Prostate gland (tissue), 2 donors: ENCODE data around the gene HSBP1L1. TPM values are rescaled to one million over a fixed set of nuclear protein-coding genes. Genes with fewer than 3 reads are reported as not detected.
A peak's percentile ranks its signal among the peaks of the same experiment; 100 is the strongest.

Experiments used
- DNase-seq: peaks from one replicate; pipeline ENCODE4 v3.0.0-alpha.2; 2019; ENCODE audit warnings: low spot score
- H3K27ac ChIP-seq, 2 donors: fragments of 200-600 bp; sonication (generic); 2 replicates each; pipeline ENCODE4 v1.5.1; 2017 to 2019
- H3K27me3 ChIP-seq: fragments of 200-600 bp; sonication (generic); replicated peaks from 2 replicates; pipeline ENCODE4 v1.5.1; 2019; ENCODE audit not compliant: insufficient read depth
- H3K36me3 ChIP-seq, 2 donors: fragments of 200-600 bp; sonication (generic); 1 replicate in 1 of 2; 2 replicates in 1 of 2; pipeline versions ENCODE4 v1.5.1 to v1.8.1; 2017 to 2019
- H3K4me1 ChIP-seq: fragments of 200-600 bp; sonication (generic); replicated peaks from 2 replicates; pipeline ENCODE4 v1.5.1; 2019
- H3K4me3 ChIP-seq, 2 donors: fragments of 200-600 bp; sonication (generic); 2 replicates each; pipeline ENCODE4 v1.5.1; 2017 to 2019
- H3K9me3 ChIP-seq: fragments of 200-600 bp; sonication (generic); 2 replicates; pipeline ENCODE4 v1.5.1; 2017
- POLR2A ChIP-seq: fragments of 450-650 bp; IDR thresholded peaks from one replicate; pipeline ENCODE4 v1.6.1; 2016; ENCODE audit warnings: antibody characterized with exemption, mild to moderate bottlenecking
- POLR2AphosphoS5 ChIP-seq: sonication (generic); formaldehyde crosslinking; IDR thresholded peaks from one replicate; pipeline ENCODE4 v1.6.1; 2017; ENCODE audit warnings: antibody characterized with exemption
- WGBS: methylation state at CpG from one replicate; pipeline ENCODE4 v1.1.5; 2018; 5-methylcytosine and 5-hydroxymethylcytosine counted together
- intact Hi-C: fragments of 100-400 bp; cut with DNase I; formaldehyde crosslinking; loops from one replicate; pipeline ENCODE4 v1.14.2; 2022
- total RNA-seq, 2 donors: library from RNA; depleted of rRNA; stranded (reverse); fragments of >200 nt; gene quantifications; one replicate each; pipeline ENCODE4 v1.1.0, GENCODE V29; 2016
- TF ChIP-seq, protein P1 (sequence below), 4 experiments: fragments of 200-600 bp in 2 of 4; fragments of 450-650 bp in 2 of 4; sonication (generic) in 2 of 4; IDR thresholded peaks; 1 replicate in 3 of 4; 2 replicates in 1 of 4; pipeline ENCODE4 v1.5.1; 2016 to 2019; ENCODE audit warnings: antibody characterized with exemption in 4 of 4, mild to moderate bottlenecking in 2 of 4, moderate library complexity in 2 of 4

The HSBP1L1 gene
- total RNA-seq, 2 donors from 2014 or later, result 20.4 to 66.9 TPM

DNA sequence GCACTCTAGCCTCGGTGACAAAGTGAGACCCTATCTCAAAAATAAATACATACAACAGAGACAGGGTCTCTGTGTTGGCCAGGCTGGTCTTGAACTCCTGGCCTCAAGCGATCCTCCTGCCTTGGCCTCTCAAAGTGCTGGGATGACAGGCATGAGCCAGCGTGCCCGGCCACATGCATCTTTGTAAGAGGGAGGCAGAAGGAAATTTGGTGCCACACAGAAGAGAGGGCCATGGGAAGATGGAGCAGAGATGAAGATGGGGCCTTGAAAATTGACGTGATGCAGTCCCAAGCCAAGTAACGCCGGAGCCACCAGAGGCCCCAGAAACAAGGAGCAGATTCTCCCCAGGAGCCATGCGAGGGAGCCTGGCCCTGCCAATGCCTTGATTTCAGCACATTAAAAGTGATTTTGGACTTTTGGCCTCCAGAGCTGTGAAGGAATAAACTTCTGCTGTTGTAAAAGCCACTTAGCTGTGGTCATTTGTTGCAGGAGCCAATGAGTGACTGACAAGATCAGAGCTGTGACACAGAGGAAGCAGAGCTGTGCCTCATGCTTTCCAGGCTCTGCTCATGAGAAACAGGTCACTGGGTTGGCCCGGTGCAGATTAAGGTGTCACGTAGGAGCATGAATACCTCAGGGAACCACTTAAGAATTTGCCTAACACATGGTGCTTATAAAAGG, 10.3 kb upstream of the HSBP1L1 start:
- peaks cover 5% of the 10 kb centered on the region for H3K4me1 ChIP-seq
- TF ChIP-seq, protein P1, sequence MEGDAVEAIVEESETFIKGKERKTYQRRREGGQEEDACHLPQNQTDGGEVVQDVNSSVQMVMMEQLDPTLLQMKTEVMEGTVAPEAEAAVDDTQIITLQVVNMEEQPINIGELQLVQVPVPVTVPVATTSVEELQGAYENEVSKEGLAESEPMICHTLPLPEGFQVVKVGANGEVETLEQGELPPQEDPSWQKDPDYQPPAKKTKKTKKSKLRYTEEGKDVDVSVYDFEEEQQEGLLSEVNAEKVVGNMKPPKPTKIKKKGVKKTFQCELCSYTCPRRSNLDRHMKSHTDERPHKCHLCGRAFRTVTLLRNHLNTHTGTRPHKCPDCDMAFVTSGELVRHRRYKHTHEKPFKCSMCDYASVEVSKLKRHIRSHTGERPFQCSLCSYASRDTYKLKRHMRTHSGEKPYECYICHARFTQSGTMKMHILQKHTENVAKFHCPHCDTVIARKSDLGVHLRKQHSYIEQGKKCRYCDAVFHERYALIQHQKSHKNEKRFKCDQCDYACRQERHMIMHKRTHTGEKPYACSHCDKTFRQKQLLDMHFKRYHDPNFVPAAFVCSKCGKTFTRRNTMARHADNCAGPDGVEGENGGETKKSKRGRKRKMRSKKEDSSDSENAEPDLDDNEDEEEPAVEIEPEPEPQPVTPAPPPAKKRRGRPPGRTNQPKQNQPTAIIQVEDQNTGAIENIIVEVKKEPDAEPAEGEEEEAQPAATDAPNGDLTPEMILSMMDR (IDR thresholded peaks at IDR 0.05), result no peak
- TF ChIP-seq POLR2A, result no peak
- TF ChIP-seq POLR2AphosphoS5, result no peak
- no peak overlapping the region for H3K27ac ChIP-seq
- H3K9me3 ChIP-seq, result no peaks in the 10 kb centered on the region
- intact Hi-C loops, result loop anchor here (5.0 kb wide), 1 partner anchor 78 kb away; the partner anchor contains the start of gene RBFA
- DNase-seq, result no peak
- WGBS, result 80% methylated on average over 9 of the region's 10 CpGs
- no peak overlapping the region for H3K4me3 ChIP-seq
- H3K36me3 ChIP-seq, result no peaks in the 10 kb centered on the region
- H3K27me3 ChIP-seq, result no peaks in the 10 kb centered on the region

DNA sequence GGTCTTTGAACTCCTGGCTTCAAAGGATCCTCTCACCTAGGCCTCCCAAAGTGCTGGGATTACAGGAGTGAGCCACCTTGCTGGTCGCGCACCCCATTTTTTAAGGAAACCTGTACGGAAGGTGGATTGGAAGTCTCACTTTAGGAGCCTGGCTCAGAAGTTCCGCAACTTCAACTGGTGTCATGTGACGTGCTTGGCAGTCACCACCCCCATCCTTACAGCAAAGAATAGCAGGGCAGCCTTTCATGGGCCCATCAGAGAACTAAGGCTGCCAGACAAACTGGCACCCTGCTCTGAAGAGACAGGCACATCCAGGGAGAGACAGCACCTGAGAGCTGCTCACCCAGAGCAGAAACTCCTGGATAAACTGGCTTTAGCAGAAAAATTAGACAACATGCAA, 9.7 kb upstream of the HSBP1L1 start:
- Histone ChIP-seq H3K9me3 (no peaks in the 10 kb centered on the region), H3K27ac (no peak overlapping the region), H3K4me1 (peaks cover 5% of the 10 kb centered on the region), H3K27me3 (no peaks in the 10 kb centered on the region), H3K36me3 (no peaks in the 10 kb centered on the region), H3K4me3 (no peak overlapping the region)
- DNase-seq, result no peak
- TF ChIP-seq, protein P1 (IDR thresholded peaks at IDR 0.05), result no peak
- no peak for TF ChIP-seq POLR2A
- peak; percentile 2 for TF ChIP-seq POLR2AphosphoS5
- intact Hi-C loops, result loop anchor here (5.0 kb wide), 1 partner anchor 78 kb away; the partner anchor contains the start of gene RBFA
- WGBS, result 58% methylated on average over 5 of the region's 5 CpGs

DNA sequence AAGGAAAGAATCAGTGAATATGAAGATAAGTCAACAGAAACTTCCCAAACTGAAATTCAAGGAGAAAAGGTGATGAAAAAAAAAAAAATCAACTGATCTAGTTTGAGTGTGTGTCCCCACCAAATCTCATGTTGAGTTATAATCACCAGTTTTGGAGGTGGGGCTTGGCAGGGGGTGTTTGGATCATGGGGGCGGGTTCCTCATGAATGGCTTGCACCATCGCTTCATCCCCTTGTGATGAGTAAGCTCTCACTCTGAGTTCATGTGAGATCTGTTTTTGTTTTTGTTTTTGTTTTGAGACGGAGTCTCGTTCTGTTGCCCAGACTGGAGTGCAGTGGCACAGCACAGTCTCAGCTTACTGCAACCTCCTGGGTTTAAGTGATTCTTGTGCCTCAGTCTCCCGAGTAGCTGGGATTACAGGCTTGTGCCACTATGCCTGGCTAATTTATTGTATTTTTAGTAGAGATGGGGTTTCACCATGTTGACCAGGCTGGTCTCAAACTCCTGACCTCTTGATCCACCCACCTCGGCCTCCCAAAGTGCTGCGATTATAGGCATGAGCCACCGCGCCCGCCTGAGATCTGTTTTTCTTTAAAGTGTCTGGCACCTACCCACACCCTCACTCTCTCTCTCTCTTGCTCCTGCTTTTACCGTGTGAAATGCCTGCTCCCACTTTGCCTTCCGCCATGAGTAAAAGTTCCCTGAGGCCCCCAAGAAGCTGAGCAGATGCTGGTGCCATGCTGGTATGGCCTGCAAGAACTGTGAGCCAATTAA, 9.0 kb upstream of the HSBP1L1 start:
- H3K36me3 ChIP-seq, result no peaks in the 10 kb centered on the region
- WGBS, result 92% methylated on average over 12 of the region's 12 CpGs
- H3K4me3 ChIP-seq, result no peak overlapping the region
- H3K27ac ChIP-seq, result no peak overlapping the region
- H3K9me3 ChIP-seq, result no peaks in the 10 kb centered on the region
- DNase-seq, result no peak
- no peaks in the 10 kb centered on the region for H3K27me3 ChIP-seq
- intact Hi-C loops, result no loop called here
- H3K4me1 ChIP-seq, result no peaks in the 10 kb centered on the region
- no peak for TF ChIP-seq POLR2A
- TF ChIP-seq POLR2AphosphoS5, result no peak
- TF ChIP-seq, protein P1 (IDR thresholded peaks at IDR 0.05), result no peak

DNA sequence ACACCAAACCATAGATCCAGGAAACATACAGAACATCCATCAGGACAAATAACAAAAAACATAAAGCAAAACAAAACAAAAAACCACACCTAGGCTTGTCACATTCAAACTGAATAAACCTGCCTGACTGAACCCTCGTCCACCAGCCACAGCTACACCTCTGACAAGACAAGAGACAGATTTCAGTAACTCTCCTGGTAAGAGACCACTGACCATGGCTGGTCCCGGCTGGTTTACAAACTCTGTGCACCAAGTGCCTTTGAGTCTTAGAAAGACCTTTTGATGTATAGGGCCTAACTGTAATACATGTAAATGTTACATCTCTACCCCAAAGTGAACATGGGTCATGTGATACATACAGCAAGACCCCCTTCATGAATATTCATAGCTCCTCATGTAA, 8.2 kb upstream of the HSBP1L1 start:
- intact Hi-C loops, result no loop called here
- H3K36me3 ChIP-seq, result no peaks in the 10 kb centered on the region
- 73% methylated on average over 2 of the region's 2 CpGs for WGBS
- no peak for DNase-seq
- no peaks in the 10 kb centered on the region for H3K9me3 ChIP-seq
- TF ChIP-seq POLR2AphosphoS5, result no peak
- TF ChIP-seq, protein P1 (IDR thresholded peaks at IDR 0.05), result no peak
- TF ChIP-seq POLR2A, result no peak
- H3K27me3 ChIP-seq, result no peaks in the 10 kb centered on the region
- H3K27ac ChIP-seq, result no peak overlapping the region
- no peaks in the 10 kb centered on the region for H3K4me1 ChIP-seq
- no peak overlapping the region for H3K4me3 ChIP-seq
